SKM-1 (cell line): Measurements from ENCODE around the gene XKR8.

Experiments used
- DNase-seq: peaks from one replicate; lab custom pipeline; 2025; ENCODE audit not compliant: unreplicated experiment; lab: John Stamatoyannopoulos, UW

XKR8 gene

DNA sequence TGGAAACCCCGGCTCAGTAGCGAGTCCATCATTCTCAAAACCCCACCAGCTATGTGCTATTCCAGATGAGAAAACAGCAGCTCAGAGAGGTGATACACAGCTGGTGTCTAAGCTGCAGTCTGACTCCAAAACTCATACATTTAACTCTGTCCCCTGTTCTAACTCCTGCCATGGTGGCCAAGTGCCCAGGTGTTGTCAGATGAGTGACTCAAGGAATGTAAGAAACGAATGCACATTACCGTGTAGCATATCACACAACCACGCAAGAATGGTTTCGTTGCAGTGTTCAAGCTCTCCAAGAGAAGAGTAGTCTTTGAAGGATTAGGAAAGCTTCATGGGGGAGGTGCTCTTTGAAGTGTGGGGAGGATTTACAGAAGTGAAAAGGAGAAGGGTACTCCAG lies 4.7 kb upstream of the XKR8 start:
- no peak for DNase-seq

DNA sequence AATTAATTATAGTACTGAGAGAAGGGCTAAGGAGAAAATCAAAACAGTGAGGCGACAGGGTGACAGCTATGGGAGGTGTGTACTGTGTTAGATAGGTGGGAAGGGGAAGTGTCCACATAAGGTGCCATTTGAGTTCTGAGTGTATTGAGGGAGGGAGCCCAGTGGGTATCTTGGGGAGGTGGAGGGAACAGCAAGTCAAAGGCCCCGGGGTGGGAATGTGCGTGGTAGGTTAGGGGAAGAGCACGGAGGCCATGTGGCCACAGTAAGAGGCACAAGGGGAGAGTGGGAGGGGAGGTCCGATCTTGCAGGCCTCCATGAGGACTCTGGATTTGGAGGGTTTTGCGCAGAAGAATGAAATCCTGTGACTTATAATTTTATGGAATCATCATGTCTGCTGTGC lies 3.0 kb upstream of the XKR8 start:
- no peak for DNase-seq

DNA sequence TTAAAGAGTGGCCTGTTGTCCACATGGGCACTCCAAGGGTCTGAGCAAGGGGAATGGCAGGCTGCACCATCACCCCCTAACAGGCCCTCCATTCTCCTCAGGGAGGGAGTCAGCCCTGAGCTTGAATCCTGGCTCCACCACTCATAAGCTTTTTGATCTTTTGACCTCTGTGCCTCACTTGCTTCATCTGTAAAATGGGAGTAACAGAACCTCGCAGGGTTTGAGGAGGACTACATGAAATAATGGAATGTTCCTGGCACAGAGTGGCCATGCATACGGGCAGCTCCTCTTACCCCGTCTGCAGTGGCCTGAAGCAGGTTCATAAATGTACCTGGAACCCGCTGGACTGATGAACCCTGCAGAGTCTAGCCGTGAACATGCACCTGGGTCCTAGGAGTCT lies 2.1 kb upstream of the XKR8 start:
- no peak for DNase-seq

DNA sequence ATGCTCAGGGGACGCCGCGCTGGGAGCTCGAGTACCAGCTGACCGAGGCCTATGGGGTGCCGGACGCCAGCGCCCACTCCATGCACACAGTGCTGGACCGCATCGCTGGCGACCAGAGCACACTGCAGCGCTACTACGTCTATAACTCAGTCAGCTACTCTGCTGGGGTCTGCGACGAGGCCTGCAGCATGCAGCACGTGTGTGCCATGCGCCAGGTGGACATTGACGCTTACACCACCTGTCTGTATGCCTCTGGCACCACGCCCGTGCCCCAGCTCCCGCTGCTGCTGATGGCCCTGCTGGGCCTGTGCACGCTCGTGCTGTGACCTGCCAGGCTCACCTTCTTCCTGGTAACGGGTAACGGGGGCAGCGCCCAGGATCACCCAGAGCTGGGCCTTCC lies 1.3 kb upstream of the XKR8 start:
- DNase-seq, result no peak

DNA sequence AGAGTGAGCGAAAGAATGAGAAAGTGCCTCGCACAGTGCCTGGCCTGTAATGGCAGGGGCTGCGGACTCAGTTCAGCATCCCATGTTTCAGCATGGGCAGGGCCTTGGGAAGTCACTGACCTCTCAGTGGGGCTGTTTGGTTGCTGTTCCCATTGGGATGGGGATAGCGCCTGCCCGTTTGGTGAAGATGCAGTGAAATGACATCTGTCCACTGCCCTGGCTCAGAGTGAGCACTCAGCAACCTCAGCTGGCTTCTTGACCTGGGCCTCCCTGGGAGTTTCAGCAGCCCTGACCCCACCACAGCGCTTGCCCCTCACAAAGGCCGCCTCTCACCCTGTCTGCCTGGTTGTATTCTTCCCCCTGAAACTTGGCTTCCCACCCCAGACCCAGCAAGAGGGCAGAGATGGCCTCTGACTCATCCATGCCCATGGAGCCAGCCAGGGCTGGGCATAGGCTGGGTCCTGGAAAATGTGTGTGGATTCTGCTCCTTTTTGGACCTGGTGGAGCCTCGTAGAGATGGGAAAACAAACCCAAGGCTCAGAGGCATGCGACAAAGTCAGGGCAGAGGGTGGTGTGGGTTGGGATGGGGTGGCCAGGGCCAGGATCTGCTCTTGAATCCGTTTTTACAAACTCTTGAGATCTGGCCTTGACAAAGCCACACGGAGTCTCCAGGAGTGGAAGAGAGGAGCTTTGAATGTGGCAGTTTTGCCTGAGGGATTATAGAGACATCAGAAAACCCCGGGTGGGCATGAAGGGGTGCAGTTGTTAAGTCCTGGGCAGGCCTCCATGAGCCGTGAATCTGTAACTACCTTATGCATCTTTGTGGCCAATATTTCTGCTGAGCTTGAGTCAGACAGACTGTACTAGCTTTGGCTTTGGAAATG lies 1.2 kb downstream of the XKR8 start:
- DNase-seq, result no peak

DNA sequence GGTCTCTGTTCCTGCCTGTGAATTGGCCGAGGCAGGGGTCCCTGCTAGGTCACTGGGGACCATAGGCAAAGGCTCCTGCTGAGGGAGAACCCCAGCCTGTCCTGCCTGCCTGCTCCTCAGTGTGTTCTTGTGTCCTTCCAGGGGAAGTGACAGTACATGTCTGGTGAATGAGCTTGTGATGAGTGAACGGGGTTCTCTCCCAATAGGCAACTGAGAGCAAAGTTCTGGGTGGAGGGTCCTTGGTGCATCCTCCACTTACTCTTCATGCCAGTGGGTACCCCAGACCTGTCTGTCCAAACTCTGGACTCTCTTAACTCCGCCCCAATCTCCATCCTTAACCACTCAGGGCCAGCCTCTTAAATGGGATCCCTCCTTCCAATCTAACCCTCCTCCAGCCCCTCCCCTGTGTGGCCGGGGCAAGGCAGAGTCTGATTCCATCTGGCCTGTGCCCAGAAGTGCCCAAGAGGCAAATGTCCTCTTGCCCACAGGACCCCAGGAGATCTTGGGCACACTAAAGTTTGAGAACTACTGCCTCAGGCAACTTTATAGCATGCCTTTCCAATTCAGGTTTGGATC lies 2.0 kb downstream of the XKR8 start:
- no peak for DNase-seq

DNA sequence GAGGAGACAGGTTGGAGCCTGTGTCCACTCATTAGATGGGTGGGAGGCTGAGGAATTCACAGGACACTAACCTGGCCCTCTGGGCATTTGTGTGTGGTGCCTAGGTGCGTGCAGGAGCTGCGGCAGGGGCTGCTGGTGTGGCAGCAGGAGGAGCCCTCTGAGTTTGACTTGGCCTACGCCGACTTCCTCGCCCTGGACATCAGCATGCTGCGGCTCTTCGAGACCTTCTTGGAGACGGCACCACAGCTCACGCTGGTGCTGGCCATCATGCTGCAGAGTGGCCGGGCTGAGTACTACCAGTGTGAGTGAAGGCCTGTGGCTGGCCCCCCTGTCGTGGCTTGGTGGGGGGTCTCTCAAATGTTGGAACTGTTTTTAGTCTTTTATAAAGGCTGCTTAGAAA lies 3.6 kb downstream of the XKR8 start:
- DNase-seq, result no peak

DNA sequence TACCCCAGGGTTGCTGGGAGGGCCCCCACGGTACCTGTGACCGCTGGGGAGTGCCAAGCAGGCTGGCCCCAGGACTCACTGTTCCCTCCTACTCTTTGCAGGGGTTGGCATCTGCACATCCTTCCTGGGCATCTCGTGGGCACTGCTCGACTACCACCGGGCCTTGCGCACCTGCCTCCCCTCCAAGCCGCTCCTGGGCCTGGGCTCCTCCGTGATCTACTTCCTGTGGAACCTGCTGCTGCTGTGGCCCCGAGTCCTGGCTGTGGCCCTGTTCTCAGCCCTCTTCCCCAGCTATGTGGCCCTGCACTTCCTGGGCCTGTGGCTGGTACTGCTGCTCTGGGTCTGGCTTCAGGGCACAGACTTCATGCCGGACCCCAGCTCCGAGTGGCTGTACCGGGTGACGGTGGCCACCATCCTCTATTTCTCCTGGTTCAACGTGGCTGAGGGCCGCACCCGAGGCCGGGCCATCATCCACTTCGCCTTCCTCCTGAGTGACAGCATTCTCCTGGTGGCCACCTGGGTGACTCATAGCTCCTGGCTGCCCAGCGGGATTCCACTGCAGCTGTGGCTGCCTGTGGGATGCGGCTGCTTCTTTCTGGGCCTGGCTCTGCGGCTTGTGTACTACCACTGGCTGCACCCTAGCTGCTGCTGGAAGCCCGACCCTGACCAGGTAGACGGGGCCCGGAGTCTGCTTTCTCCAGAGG lies 6.8 kb downstream of the XKR8 start:
- DNase-seq, result no peak

DNA sequence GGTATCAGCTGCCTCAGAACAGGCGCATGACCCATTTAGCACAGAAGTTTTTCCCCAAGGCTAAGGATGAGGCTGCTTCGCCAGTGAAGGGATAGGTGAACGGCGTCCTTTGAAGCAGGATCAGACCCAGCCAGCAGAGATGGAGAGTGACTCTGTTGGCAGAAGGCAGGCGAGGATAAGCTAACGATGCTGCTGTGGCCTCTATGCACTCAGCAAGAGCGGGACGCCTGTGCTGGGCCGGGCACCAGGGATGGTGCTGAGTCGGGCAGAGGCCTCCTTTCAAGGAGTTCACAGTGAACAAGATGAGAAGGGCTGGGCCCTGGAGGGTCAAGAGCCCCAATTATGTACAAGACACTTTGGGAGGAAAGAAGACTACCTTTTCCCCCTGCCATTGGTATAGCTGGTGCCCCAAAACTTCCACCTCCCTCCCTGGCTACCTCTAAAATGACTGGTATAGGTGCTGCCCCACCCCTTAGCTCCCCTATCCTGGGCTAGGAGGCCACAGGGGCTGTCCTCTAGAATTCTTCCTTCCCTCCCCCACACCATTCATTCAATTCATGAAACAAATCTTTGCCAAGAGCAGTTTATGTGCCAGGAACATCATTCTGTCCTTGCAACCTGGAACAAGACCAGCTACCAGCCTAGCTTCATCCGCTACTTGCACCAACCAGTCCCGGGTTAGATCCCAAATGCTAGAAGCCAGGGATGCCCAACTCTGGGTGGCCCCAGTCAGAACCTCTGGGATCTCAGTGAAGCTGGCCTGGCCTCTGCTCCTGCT lies 7.5 kb downstream of the XKR8 start:
- no peak for DNase-seq

DNA sequence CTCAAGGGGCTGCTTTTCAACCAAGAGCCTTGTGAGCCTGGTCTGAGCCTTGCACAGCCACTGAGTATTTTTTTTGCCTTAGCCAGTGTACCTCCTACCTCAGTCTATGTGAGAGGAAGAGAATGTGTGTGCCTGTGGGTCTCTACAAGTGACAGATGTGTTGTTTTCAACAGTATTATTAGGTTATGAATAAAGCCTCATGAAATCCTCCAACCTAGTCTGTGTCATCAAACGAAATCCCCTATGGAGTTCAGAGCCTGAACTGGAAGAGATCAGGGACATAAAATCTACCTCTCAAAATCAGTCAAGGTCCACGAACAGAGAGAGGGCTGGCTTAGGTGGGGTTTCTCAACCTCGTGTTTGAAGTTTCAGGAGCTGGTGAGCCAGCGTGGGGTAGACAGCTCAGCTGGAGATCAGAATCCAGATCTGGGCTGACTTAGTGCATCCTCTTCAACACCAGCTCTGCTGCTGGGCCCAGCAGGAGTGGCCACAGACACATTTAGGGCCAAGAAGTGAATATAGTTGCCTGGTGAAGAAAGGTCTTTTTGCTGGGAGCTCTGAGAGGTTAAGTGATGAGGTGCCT lies 8.2 kb downstream of the XKR8 start:
- DNase-seq, result no peak

DNA sequence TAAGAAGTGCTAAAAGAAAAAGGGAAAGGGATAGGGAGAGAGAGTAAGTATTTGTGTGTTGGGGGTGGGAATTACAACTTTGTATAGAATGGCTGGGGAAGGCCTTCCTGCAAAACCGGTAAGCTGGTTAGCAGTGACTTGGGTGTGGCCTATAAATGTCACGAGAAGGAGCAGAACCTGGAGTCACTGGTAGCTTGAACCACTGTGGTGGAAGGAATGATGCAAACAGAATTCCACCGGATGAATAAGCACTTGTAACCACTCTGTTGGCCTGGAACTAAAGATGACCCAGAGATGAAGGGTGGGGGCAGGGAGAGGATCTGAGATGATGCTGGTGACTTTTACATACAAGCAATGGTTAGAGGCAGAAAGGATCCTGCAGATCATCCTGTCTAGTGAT lies 8.9 kb downstream of the XKR8 start:
- no peak for DNase-seq

DNA sequence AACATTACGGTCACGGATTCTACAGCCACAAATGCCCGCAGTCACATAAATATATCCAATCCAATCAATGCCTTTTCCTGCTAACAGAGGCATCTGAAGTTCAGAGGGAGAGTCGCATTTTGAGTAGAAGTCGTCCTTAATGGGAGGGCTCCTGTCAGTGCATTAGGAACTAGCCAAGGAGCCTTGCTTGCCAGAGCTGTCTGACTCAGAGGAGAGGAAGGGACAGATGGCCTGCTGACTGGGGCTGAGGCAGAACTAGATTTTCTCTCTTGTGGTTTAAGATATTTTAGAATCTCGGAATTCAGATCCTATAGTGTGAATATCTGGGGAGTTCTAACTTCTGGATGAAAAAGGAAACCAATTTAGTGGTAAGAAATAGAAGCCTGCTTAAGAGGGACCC lies 10.6 kb downstream of the XKR8 start:
- no peak for DNase-seq

DNA sequence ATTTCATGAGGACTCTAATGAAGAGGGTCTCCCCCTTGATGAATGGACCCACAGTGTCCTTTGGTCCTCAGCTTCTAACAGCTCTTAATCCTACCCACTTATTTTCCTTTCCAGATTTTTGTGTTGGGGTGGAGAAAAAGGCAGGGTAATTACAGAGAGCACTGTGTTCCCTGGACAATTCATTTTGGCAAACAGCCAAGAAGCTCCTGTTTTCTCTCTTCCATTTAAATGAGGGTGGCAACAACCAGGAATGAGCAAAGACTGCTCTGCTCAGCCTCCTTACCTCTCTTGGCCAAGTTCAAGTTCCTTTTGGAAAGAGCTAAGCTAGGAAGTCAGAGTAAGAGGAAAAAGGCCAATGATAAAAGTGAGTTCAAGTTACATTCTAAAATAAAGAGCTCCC lies 11.9 kb downstream of the XKR8 start:
- no peak for DNase-seq

DNA sequence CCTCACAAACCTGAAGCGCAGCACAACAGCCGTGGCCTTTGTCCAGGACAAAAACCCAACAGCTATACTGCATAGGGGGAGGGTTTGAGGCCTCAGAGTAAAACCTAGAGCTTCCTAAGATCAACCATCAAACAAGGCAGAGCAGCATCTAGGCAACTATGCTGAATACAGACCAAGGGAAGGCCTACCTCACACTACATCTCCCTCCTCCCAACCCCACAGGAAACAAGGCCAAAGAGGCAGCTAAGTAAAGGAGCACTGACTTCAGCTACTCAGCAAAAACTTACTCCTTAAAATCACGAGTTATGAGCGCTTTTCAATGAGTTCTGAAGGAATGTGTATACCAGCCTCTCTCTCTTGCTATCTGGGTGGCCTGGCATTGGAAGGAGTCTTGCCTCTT lies 12.4 kb downstream of the XKR8 start:
- no peak for DNase-seq

DNA sequence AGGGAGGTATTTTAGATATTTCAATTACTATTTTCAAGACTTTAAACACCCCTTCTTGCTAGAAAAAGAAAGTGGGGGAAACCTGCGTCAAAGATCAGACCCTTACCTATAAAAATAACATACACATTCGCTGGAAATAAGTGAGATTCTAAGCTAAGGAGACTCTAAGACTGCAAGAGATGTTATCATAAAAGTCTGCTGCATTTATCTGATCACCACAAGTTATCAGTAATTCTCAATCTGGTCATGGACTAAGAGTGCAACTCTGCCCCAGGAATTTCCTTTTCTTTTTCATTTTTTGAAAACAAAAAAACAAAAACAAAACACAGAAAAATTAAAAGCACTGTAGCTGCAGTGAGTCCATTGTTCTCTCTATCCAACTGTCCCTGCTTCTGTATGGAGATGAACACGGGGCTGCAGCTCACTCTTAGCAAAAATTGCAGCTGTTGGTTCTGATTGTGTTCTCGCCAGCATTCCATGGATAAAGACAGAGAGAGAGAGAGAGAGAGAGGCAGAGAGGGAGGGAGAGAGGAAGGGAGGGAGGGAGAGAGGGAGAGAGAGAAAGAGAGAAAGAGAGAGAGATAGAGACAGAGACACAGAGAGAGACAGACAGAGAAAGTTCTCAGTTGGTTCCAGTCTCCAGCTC lies 14.1 kb downstream of the XKR8 start:
- no peak for DNase-seq

DNA sequence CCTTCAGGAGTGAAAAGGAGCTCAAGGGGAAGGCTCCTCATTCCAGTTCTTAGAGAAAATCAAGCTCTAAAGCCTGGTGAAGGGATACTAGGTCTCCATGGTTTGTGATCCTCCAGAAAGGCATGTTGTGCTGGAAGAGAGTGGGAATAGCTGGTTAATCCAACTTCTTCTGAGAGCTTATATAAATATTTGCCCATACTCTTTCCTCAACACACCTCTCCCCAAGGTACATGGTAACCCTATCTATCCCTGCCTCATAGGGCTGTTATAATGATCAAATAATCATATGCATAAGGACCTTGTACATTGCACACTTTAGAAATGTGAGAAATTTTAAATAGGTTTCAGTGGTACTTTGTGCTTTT lies 14.6 kb downstream of the XKR8 start:
- no peak for DNase-seq

DNA sequence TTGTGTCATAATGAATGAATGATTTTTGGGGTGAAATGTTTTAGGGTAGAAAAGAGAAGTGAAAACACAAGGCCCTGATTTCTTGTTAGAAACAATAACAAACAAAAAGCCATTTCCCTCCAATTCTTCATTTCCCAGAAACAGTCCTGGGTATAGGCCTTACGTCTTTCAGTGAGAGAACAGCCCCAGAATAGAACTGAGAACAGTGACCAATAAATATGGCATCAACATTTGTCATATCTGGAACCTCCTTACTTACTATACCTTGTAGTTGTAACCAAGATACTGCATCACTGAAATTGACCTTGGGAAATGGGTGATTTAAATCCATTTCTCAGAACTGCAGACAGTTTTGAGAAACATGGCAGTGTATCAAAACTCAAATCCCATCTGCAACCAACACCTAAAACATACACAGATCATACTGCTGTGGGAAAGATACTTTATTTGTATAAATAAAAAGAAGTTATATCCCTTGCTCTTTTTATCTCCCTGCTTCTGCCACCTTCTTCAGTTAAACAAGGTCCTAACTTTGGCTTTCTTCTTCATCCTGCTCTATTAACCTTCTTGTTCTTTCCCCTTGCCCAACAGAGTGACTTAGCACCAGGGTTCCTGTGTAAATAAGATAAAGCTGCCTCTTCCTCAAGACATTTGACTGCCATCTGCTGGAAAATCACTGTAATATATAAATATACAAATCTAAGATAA lies 19.5 kb downstream of the XKR8 start:
- peak; percentile 84 for DNase-seq

DNA sequence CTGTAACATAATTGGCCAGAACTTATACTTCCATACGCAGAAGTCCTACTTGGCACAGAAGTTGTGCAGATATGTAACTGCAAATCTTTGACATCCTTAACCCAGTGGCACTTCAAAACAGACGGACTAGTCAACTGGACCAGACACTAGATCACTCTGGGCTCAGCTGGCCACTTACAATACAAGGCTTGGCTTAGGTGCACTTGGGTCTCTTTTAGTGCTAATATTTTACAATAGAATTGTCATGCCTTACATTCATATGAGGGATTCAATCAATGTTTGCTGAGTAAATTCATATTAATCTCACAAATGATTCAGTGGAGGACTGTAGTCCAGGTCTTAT lies 20.1 kb downstream of the XKR8 start:
- DNase-seq, result no peak

DNA sequence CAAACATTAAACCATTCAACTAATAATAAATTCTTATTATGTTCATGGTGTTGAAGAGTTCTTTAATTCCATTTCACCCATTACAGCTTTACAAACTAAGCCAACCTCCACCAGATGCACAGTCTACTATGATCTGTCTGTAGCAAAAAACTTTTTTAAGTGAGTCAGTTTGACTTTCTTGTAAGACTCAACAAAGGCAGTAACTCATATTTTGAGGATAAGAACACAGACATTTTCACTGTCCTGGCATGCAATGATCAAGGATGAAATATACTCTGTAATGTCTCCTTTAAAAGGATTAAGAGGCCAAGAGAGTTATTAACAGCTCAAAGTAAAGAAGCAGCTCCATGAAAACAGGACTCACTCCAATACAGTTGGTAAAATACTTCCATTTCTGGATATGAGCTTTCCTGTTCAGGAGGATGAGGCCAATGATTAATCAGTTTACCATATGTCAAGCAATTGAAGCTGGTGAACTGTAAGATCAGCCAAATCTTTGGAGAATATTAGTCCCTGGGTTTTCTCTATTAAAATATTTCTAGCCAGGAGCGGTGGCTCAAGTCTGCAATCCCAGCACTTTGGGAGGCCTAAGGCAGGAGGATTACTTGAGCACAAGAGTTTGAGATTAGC lies 20.6 kb downstream of the XKR8 start:
- DNase-seq, result no peak

DNA sequence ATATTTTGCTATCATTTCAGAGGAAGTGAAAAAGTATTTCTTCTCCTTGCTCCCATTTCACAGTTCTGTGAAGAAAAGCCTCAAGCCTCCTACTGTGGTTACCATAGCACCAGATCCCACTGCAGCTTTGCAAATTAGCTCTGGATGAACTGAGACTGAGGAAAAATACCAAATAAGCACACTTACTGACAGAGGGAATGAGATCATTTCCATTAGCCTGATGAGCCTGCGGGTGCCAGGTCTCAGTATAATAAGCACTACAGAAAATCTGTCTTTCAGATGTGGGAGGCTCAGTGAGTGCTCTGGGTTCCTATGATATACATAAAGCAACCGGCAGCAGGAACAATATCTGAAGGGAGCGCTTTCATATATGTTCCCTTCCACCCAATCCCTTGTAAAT lies 21.4 kb downstream of the XKR8 start:
- DNase-seq, result no peak
